ENCODE data around the gene MVB12B.
"Not testable (repeated sequence)": the region's sequence is repeated elsewhere in the genome, so short reads cannot be mapped to it uniquely, and the experiment has no call there.

The MVB12B gene

GRCh38 chr9:126551812-126552211, 225.2 kb downstream of the MVB12B start:
- TF ChIP-seq, protein P1, sequence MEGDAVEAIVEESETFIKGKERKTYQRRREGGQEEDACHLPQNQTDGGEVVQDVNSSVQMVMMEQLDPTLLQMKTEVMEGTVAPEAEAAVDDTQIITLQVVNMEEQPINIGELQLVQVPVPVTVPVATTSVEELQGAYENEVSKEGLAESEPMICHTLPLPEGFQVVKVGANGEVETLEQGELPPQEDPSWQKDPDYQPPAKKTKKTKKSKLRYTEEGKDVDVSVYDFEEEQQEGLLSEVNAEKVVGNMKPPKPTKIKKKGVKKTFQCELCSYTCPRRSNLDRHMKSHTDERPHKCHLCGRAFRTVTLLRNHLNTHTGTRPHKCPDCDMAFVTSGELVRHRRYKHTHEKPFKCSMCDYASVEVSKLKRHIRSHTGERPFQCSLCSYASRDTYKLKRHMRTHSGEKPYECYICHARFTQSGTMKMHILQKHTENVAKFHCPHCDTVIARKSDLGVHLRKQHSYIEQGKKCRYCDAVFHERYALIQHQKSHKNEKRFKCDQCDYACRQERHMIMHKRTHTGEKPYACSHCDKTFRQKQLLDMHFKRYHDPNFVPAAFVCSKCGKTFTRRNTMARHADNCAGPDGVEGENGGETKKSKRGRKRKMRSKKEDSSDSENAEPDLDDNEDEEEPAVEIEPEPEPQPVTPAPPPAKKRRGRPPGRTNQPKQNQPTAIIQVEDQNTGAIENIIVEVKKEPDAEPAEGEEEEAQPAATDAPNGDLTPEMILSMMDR (conservative IDR thresholded peaks at IDR 0.05), result no peak

DNA sequence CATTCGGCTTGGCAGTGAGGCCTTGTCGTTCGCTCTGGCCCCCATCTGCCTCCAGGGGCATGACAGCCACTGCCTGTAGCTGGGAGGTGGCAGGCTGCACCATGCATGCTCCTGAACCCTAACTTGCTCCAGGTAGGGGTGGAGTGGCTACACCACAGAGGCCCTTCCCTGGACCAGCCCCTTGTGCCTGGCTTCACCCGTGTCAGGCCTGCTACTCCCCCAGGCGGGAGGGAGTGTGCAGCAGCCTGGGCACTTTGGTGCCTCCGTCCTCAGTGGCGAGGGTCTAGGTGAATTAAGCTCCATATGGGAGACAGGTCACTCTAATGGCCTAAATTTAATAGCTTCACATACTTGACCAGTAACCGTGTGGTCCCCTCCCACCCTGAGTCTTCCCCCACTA, 227.7 kb downstream of the MVB12B start:
- H3K27ac ChIP-seq, result no peak overlapping the region

More at GRCh38 chr9:126551812-126552211, 225.2 kb downstream of the MVB12B start:
- no peak overlapping the region for H3K27ac ChIP-seq

GRCh38 chr9:126555421-126555820, 228.8 kb downstream of the MVB12B start:
- H3K27ac ChIP-seq, result not testable (repeated sequence)

More for the DNA sequence above, 227.7 kb downstream of the MVB12B start:
- TF ChIP-seq, protein P1 (conservative IDR thresholded peaks at IDR 0.05), result no peak

More at GRCh38 chr9:126555421-126555820, 228.8 kb downstream of the MVB12B start:
- TF ChIP-seq, protein P1 (conservative IDR thresholded peaks at IDR 0.05), result peak; percentile 63
